SK-N-SH treated with all-trans-retinoic acid at 6 μM for 48 hours (cell line): ENCODE data around the gene DUSP23.

Source experiments
- ATAC-seq: fragments of 200-7000 bp; cut with Tn5 transposase; 3 replicates; pipeline ENCODE4 v1.9.1; 2020; ENCODE audit warnings: mild to moderate bottlenecking, moderate library complexity
- GLIS3 ChIP-seq: fragments of 250-450 bp; sonication (Bioruptor Pico); IDR thresholded peaks from 2 replicates; pipeline ENCODE4 v1.5.0; 2020; ENCODE audit warnings: mild to moderate bottlenecking, moderate library complexity
- RARB ChIP-seq: fragments of 250-450 bp; sonication (Bioruptor Pico); IDR thresholded peaks from 2 replicates; pipeline ENCODE4 v1.8.0; 2021; ENCODE audit warnings: mild to moderate bottlenecking, moderate library complexity
- ZFP3 ChIP-seq: fragments of 250-450 bp; sonication (Bioruptor Pico); IDR thresholded peaks from 2 replicates; pipeline ENCODE4 v1.5.0; 2020; ENCODE audit warnings: mild to moderate bottlenecking, moderate library complexity
- ZNF565 ChIP-seq: fragments of 450-650 bp; formaldehyde crosslinking; conservative IDR thresholded peaks from 2 replicates; pipeline ENCODE4 v1.5.0; 2020; ENCODE audit warnings: low read depth, mild to moderate bottlenecking, moderate library complexity
- TF ChIP-seq, protein P1 (sequence below): fragments of 250-450 bp; sonication (Bioruptor Pico); IDR thresholded peaks from 2 replicates; pipeline ENCODE4 v1.5.1; 2020; ENCODE audit warnings: low read depth, mild to moderate bottlenecking, moderate library complexity

Gene DUSP23

DNA sequence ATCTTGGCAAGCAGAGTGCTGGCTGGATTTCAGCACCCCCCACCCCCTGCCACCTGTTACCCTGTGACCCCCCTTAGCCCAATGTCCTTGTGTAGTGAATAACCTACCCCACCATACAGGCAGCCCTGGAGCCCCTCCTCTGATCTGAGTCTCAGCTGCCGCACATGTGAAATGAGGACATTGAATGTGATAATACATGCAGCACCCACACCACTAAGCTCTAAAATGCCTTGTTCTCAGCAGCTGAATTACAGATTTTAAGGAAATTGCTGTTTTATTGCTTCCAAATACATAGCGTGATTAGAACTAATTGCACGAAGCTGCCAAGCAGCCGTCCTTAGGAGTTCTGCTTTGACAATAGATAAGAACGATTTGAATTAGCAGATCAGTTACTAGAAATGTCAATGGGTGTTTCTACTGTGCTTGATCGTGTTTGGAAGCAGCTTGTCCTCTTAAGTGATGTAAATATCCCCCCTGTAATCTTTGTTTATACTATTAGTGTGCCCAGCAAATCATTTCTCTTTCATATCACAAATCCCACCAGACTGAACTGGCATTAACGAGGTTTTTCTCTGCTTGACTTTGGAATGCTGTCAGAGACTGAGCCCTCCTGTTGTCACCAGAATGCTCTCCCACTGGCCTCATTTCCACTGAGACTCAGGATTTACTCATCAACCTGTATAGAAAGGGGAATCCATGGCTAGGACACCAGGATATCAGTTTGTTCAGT lies 50.8 kb downstream of the DUSP23 start:
- no peak for ATAC-seq
- TF ChIP-seq ZNF565 (CRISPR knock-in tag) (no peak), ZFP3 (no peak), RARB (no peak), GLIS3 (CRISPR knock-in tag) (no peak)
- TF ChIP-seq, protein P1, sequence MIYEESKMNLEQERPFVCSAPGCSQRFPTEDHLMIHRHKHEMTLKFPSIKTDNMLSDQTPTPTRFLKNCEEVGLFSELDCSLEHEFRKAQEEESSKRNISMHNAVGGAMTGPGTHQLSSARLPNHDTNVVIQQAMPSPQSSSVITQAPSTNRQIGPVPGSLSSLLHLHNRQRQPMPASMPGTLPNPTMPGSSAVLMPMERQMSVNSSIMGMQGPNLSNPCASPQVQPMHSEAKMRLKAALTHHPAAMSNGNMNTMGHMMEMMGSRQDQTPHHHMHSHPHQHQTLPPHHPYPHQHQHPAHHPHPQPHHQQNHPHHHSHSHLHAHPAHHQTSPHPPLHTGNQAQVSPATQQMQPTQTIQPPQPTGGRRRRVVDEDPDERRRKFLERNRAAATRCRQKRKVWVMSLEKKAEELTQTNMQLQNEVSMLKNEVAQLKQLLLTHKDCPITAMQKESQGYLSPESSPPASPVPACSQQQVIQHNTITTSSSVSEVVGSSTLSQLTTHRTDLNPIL (CRISPR knock-in tag), result no peak
- TF ChIP-seq, all 23 proteins: peak for 0
